Measurements from ENCODE around the gene RHOT2. TPM values are rescaled to one million over a fixed set of nuclear protein-coding genes. Genes with fewer than 3 reads are reported as not detected.

The RHOT2 gene
- total RNA-seq (2014; rRNA removed; shearing (Covaris generic); ENCODE audit: low replicate concordance): 48.7 and 72.8 TPM in 2 replicates

GRCh38 chr16:667780-668518, at the start of gene RHOT2:
RHOT2 (plus strand) TSS chr16:668132; CDS start chr16:668200, 68 bp downstream.
- Histone ChIP-seq H3K27me3 (no peaks in the 10 kb centered on the region), H3K36me3 (peaks cover 55% of the 10 kb centered on the region), H3K4me3 (peak within 1 kb of the TSS; percentile 96), H3K9me3 (no peaks in the 10 kb centered on the region)
- peak; percentile 96 for DNase-seq

- no peak for DNase-seq
- Histone ChIP-seq H3K36me3 (no peaks in the 10 kb centered on the region), H3K9me3 (no peaks in the 10 kb centered on the region), H3K27me3 (no peaks in the 10 kb centered on the region), H3K4me3 (no peak overlapping the region)
Measured at GRCh38 chr16:619476-620100, 48.3 kb upstream of the RHOT2 start.

GRCh38 chr16:620700-621525, 47.0 kb upstream of the RHOT2 start:
- peaks cover 6% of the 10 kb centered on the region for H3K36me3 ChIP-seq
- H3K9me3 ChIP-seq: no peaks in the 10 kb centered on the region
- H3K27me3 ChIP-seq: no peaks in the 10 kb centered on the region
- no peak for DNase-seq
- no peak overlapping the region for H3K4me3 ChIP-seq

- H3K27me3 ChIP-seq: no peaks in the 10 kb centered on the region
- H3K36me3 ChIP-seq: peaks cover 12% of the 10 kb centered on the region
- H3K4me3 ChIP-seq: no peak overlapping the region
- DNase-seq: no peak
- no peaks in the 10 kb centered on the region for H3K9me3 ChIP-seq
Measured at GRCh38 chr16:621526-622105, 46.3 kb upstream of the RHOT2 start.

- H3K36me3 ChIP-seq: peaks cover 19% of the 10 kb centered on the region
- DNase-seq: no peak
- H3K27me3 ChIP-seq: no peaks in the 10 kb centered on the region
- no peaks in the 10 kb centered on the region for H3K9me3 ChIP-seq
- H3K4me3 ChIP-seq: no peak overlapping the region
Measured at GRCh38 chr16:622920-623280, 45.0 kb upstream of the RHOT2 start.

GRCh38 chr16:624526-625070, 43.3 kb upstream of the RHOT2 start:
- H3K36me3 ChIP-seq: peaks cover 24% of the 10 kb centered on the region
- no peaks in the 10 kb centered on the region for H3K9me3 ChIP-seq
- no peaks in the 10 kb centered on the region for H3K27me3 ChIP-seq
- DNase-seq: no peak
- no peak overlapping the region for H3K4me3 ChIP-seq

- H3K36me3 ChIP-seq: peaks cover 24% of the 10 kb centered on the region
- no peaks in the 10 kb centered on the region for H3K27me3 ChIP-seq
- H3K4me3 ChIP-seq: no peak overlapping the region
- H3K9me3 ChIP-seq: no peaks in the 10 kb centered on the region
- DNase-seq: no peak
Measured at GRCh38 chr16:625117-625976, 42.6 kb upstream of the RHOT2 start.

- Histone ChIP-seq H3K27me3 (no peaks in the 10 kb centered on the region), H3K9me3 (no peaks in the 10 kb centered on the region), H3K4me3 (no peak overlapping the region), H3K36me3 (peaks cover 24% of the 10 kb centered on the region)
- no peak for DNase-seq
Measured at GRCh38 chr16:625977-626765, 41.8 kb upstream of the RHOT2 start.

GRCh38 chr16:626787-627453, 41.0 kb upstream of the RHOT2 start:
- Histone ChIP-seq H3K27me3 (no peaks in the 10 kb centered on the region), H3K4me3 (no peak overlapping the region)

GRCh38 chr16:627454-628239, 40.3 kb upstream of the RHOT2 start:
- Histone ChIP-seq H3K36me3 (peaks cover 24% of the 10 kb centered on the region), H3K27me3 (no peaks in the 10 kb centered on the region), H3K9me3 (no peaks in the 10 kb centered on the region), H3K4me3 (no peak overlapping the region)
- DNase-seq: peak; percentile 53

More at GRCh38 chr16:626787-627453, 41.0 kb upstream of the RHOT2 start:
- peak; percentile 99 for DNase-seq
- Histone ChIP-seq H3K9me3 (no peaks in the 10 kb centered on the region), H3K36me3 (peaks cover 24% of the 10 kb centered on the region)

GRCh38 chr16:628321-629061, 39.4 kb upstream of the RHOT2 start:
- H3K36me3 ChIP-seq: peaks cover 24% of the 10 kb centered on the region
- DNase-seq: no peak
- no peaks in the 10 kb centered on the region for H3K9me3 ChIP-seq
- no peak overlapping the region for H3K4me3 ChIP-seq
- no peaks in the 10 kb centered on the region for H3K27me3 ChIP-seq

GRCh38 chr16:629185-629832, 38.6 kb upstream of the RHOT2 start:
- peaks cover 25% of the 10 kb centered on the region for H3K36me3 ChIP-seq
- H3K4me3 ChIP-seq: no peak overlapping the region
- no peaks in the 10 kb centered on the region for H3K27me3 ChIP-seq
- no peaks in the 10 kb centered on the region for H3K9me3 ChIP-seq
- no peak for DNase-seq

GRCh38 chr16:629833-630248, 38.1 kb upstream of the RHOT2 start:
- Histone ChIP-seq H3K27me3 (no peaks in the 10 kb centered on the region), H3K4me3 (no peak overlapping the region), H3K9me3 (no peaks in the 10 kb centered on the region), H3K36me3 (peaks cover 30% of the 10 kb centered on the region)
- DNase-seq: no peak

Data from MG63 (cell line).